ENCODE results near the gene HSPA2. TPM values are rescaled to one million over a fixed set of nuclear protein-coding genes. Genes with fewer than 3 reads are reported as not detected.

The HSPA2 gene
- total RNA-seq, 1 experiment from 2014 or later = 30.2 TPM

DNA sequence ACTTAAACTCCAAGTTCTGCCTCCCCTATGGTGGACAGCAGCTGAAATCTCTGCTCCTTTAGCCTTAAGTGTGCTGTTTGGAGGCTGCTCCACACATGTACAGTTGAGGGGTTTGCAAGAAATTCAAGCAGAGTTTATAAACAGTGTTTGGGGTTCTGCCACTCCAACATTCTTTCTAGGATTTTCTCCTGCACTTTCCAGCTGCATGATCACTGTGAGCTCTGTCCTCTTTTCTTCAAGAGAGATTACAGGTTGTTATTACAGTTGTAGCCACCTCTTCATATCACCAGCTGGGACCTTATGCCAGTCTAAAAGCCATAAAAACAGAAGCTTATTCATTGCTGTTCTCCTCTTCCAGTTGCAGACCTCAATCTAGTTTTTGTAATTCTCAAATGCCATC is 45.3 kb upstream of the HSPA2 start:
- TF ChIP-seq ZNF263 (CRISPR knock-in tag; IDR thresholded peaks at IDR 0.05; ENCODE audit: low read depth) = no peak
- no peak for TF ChIP-seq CREB1 (CRISPR knock-in tag; IDR thresholded peaks at IDR 0.05)
- TF ChIP-seq, protein P1, sequence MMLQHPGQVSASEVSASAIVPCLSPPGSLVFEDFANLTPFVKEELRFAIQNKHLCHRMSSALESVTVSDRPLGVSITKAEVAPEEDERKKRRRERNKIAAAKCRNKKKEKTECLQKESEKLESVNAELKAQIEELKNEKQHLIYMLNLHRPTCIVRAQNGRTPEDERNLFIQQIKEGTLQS (CRISPR knock-in tag; conservative IDR thresholded peaks at IDR 0.05) = no peak
- TF ChIP-seq SOX15 (CRISPR knock-in tag; IDR thresholded peaks at IDR 0.05) = no peak
- TF ChIP-seq, protein P2, sequence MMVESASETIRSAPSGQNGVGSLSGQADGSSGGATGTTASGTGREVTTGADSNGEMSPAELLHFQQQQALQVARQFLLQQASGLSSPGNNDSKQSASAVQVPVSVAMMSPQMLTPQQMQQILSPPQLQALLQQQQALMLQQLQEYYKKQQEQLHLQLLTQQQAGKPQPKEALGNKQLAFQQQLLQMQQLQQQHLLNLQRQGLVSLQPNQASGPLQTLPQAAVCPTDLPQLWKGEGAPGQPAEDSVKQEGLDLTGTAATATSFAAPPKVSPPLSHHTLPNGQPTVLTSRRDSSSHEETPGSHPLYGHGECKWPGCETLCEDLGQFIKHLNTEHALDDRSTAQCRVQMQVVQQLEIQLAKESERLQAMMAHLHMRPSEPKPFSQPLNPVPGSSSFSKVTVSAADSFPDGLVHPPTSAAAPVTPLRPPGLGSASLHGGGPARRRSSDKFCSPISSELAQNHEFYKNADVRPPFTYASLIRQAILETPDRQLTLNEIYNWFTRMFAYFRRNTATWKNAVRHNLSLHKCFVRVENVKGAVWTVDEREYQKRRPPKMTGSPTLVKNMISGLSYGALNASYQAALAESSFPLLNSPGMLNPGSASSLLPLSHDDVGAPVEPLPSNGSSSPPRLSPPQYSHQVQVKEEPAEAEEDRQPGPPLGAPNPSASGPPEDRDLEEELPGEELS (CRISPR knock-in tag; IDR thresholded peaks at IDR 0.05) = no peak
- TF ChIP-seq ZNF423 (CRISPR knock-in tag; IDR thresholded peaks at IDR 0.05) = no peak
- no peak for TF ChIP-seq ZNF138 (CRISPR knock-in tag; conservative IDR thresholded peaks at IDR 0.05)
- TF ChIP-seq, protein P3, sequence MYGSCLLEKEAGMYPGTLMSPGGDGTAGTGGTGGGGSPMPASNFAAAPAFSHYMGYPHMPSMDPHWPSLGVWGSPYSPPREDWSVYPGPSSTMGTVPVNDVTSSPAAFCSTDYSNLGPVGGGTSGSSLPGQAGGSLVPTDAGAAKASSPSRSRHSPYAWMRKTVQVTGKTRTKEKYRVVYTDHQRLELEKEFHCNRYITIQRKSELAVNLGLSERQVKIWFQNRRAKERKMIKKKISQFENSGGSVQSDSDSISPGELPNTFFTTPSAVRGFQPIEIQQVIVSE (CRISPR knock-in tag; IDR thresholded peaks at IDR 0.05; ENCODE audit: borderline replicate concordance) = no peak
- TF ChIP-seq RELA (CRISPR knock-in tag; IDR thresholded peaks at IDR 0.05; ENCODE audit: borderline replicate concordance) = no peak
- TF ChIP-seq ATF1 (CRISPR knock-in tag; IDR thresholded peaks at IDR 0.05) = no peak
- TF ChIP-seq, protein P4, sequence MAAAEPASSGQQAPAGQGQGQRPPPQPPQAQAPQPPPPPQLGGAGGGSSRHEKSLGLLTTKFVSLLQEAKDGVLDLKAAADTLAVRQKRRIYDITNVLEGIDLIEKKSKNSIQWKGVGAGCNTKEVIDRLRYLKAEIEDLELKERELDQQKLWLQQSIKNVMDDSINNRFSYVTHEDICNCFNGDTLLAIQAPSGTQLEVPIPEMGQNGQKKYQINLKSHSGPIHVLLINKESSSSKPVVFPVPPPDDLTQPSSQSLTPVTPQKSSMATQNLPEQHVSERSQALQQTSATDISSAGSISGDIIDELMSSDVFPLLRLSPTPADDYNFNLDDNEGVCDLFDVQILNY (CRISPR knock-in tag; IDR thresholded peaks at IDR 0.05) = no peak
- TF ChIP-seq, protein P5, sequence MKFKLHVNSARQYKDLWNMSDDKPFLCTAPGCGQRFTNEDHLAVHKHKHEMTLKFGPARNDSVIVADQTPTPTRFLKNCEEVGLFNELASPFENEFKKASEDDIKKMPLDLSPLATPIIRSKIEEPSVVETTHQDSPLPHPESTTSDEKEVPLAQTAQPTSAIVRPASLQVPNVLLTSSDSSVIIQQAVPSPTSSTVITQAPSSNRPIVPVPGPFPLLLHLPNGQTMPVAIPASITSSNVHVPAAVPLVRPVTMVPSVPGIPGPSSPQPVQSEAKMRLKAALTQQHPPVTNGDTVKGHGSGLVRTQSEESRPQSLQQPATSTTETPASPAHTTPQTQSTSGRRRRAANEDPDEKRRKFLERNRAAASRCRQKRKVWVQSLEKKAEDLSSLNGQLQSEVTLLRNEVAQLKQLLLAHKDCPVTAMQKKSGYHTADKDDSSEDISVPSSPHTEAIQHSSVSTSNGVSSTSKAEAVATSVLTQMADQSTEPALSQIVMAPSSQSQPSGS (CRISPR knock-in tag; IDR thresholded peaks at IDR 0.05; ENCODE audit: borderline replicate concordance, low read depth) = no peak
- no peak for TF ChIP-seq ZNF671 (CRISPR knock-in tag; IDR thresholded peaks at IDR 0.05)
- TF ChIP-seq, protein P6, sequence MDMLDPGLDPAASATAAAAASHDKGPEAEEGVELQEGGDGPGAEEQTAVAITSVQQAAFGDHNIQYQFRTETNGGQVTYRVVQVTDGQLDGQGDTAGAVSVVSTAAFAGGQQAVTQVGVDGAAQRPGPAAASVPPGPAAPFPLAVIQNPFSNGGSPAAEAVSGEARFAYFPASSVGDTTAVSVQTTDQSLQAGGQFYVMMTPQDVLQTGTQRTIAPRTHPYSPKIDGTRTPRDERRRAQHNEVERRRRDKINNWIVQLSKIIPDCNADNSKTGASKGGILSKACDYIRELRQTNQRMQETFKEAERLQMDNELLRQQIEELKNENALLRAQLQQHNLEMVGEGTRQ (CRISPR knock-in tag; IDR thresholded peaks at IDR 0.05) = no peak
- TF ChIP-seq, protein P7, sequence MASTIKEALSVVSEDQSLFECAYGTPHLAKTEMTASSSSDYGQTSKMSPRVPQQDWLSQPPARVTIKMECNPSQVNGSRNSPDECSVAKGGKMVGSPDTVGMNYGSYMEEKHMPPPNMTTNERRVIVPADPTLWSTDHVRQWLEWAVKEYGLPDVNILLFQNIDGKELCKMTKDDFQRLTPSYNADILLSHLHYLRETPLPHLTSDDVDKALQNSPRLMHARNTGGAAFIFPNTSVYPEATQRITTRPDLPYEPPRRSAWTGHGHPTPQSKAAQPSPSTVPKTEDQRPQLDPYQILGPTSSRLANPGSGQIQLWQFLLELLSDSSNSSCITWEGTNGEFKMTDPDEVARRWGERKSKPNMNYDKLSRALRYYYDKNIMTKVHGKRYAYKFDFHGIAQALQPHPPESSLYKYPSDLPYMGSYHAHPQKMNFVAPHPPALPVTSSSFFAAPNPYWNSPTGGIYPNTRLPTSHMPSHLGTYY (CRISPR knock-in tag; IDR thresholded peaks at IDR 0.05) = no peak
- TF ChIP-seq CBFB (CRISPR knock-in tag; IDR thresholded peaks at IDR 0.05; ENCODE audit: low read depth) = no peak
- CTCF ChIA-PET = interaction anchor here (2.1 kb wide), 1 partner anchor 65 kb away, joined by 5 read pairs; no protein-coding TSS in a partner anchor
- Mint-ChIP-seq H3K27ac (no peak overlapping the region), H3K4me3 (no peak overlapping the region), H3K9me3 (no peaks in the 10 kb centered on the region), H3K4me1 (no peaks in the 10 kb centered on the region), H3K36me3 (peaks cover 21% of the 10 kb centered on the region), H3K27me3 (ENCODE audit: low read depth) (no peaks in the 10 kb centered on the region)
- POLR2A ChIA-PET = interaction anchor here (0.5 kb wide), 1 partner anchor 9 kb away, joined by 3 read pairs; the partner anchor contains the start of gene ZBTB1
- no peak for ATAC-seq
- no peak for DNase-seq (ENCODE audit: low spot score)

DNA sequence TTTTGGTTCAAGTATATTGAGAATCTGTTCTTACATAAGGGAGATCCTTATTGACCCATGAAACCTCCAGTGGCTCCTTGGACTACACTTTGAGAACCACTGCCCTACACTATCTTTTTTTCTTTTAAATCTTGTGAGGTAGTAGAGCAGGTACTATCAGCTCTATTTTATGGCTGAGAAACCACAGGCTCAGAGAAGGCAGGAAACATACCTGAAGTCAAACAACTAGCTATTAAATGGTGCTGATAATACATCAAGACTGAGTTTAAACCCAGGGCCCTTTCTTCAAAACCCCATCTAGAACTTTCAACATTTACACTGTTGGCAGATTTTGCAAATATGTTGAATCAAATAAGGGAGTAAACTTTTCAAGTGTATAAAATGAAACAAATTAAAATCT is 43.8 kb upstream of the HSPA2 start:
- no peak for DNase-seq (ENCODE audit: low spot score)
- Mint-ChIP-seq H3K27ac (peak overlapping the region; percentile 73; the same call in 1 of the 2 replicates), H3K4me3 (no peak overlapping the region), H3K9me3 (no peaks in the 10 kb centered on the region), H3K27me3 (ENCODE audit: low read depth) (no peaks in the 10 kb centered on the region), H3K36me3 (peaks cover 9% of the 10 kb centered on the region), H3K4me1 (peaks cover 6% of the 10 kb centered on the region)
- ATAC-seq = no peak
- ChIA-PET CTCF (interaction anchor here (1.0 kb wide), 1 partner anchor 67 kb away, joined by 4 read pairs; no protein-coding TSS in a partner anchor), POLR2A (interaction anchor here (0.6 kb wide), 1 partner anchor 12 kb away, joined by 3 read pairs; no protein-coding TSS in a partner anchor)
- TF ChIP-seq, protein P8, sequence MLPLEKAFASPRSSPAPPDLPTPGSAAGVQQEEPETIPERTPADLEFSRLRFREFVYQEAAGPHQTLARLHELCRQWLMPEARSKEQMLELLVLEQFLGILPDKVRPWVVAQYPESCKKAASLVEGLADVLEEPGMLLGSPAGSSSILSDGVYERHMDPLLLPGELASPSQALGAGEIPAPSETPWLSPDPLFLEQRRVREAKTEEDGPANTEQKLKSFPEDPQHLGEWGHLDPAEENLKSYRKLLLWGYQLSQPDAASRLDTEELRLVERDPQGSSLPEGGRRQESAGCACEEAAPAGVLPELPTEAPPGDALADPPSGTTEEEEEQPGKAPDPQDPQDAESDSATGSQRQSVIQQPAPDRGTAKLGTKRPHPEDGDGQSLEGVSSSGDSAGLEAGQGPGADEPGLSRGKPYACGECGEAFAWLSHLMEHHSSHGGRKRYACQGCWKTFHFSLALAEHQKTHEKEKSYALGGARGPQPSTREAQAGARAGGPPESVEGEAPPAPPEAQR (CRISPR knock-in tag; IDR thresholded peaks at IDR 0.05) = no peak
- TF ChIP-seq IRF2 (CRISPR knock-in tag; IDR thresholded peaks at IDR 0.05; ENCODE audit: borderline replicate concordance, low read depth) (no peak), CREM (CRISPR knock-in tag; IDR thresholded peaks at IDR 0.05) (no peak), HMGA2 (CRISPR knock-in tag; IDR thresholded peaks at IDR 0.05) (no peak), ZBTB21 (CRISPR knock-in tag; IDR thresholded peaks at IDR 0.05; ENCODE audit: borderline replicate concordance) (no peak), ZNF317 (CRISPR knock-in tag; IDR thresholded peaks at IDR 0.05; ENCODE audit: borderline replicate concordance, low read depth) (no peak)
- TF ChIP-seq, protein P6 (CRISPR knock-in tag; IDR thresholded peaks at IDR 0.05) = no peak
